ENCODE data around the gene HENMT1. TPM values are rescaled to one million over a fixed set of nuclear protein-coding genes. Genes with fewer than 3 reads are reported as not detected.
"Not testable (repeated sequence)": the region's sequence is repeated elsewhere in the genome, so short reads cannot be mapped to it uniquely, and the experiment has no call there.

The HENMT1 gene
- total RNA-seq, 6 experiments from 2014 or later = 0.18 to 1.2 (median 0.70) TPM

DNA sequence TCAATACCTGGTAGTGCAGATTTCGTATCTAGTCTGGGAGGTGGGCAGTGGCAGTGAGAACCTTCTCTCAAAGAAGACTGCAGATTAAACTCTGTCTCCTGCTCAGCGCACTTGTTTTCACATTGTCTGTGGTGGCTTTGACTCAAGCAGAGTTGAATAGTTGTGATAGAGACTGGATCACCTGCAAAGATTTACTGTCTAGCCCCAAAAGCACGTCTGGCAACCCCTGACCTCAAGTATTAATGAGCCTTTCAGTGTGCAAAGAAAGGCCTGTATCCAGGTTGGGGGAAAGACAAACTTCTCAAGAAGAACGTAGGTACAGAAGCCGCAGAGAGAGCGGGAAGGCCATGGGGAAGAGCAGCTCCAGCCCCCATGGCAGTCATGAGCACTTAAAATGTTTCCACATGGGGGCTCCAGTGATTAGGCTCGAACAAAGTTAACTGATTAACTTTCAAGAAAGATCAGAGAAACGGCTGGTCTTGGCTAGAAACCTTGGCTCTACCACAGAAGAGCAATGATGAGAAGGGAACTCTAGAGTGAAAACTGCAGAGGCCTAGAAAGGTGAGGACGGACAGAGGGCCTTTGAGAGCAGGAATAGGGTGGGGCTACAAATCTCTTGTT, 15.2 kb downstream of the HENMT1 start:
- intact Hi-C loops (cut with DNase I) = no loop called here
- no peak for DNase-seq
- ATAC-seq = no peak
- WGBS (ENCODE audit: insufficient coverage, low coverage, low lambda C conversion rate, missing lambda C conversion rate) = 68% methylated on average over 6 of the region's 9 CpGs
- peaks cover 0 to 12% (median 6%) of the 10 kb centered on the region in 4 donors for H3K4me1 ChIP-seq
- H3K27me3 ChIP-seq = no peaks in the 10 kb centered on the region
- no peak overlapping the region for H3K4me3 ChIP-seq
- H3K9me3 ChIP-seq = no peaks in the 10 kb centered on the region
- no peaks in the 10 kb centered on the region for H3K36me3 ChIP-seq
- TF ChIP-seq CTCF (IDR thresholded peaks at IDR 0.05) (no peak), POLR2A (IDR thresholded peaks at IDR 0.05) (no peak)
- H3K27ac ChIP-seq = peak overlapping the region; percentile 60 to 74 (median 72)

- peak overlapping the region in 2 of 3 donors; percentile 72 to 74 for H3K27ac ChIP-seq
- H3K9me3 ChIP-seq = no peaks in the 10 kb centered on the region
- 47% methylated on average over 7 of the region's 7 CpGs for WGBS (ENCODE audit: insufficient coverage, low coverage, low lambda C conversion rate, missing lambda C conversion rate)
- H3K4me3 ChIP-seq = no peak overlapping the region
- no peaks in the 10 kb centered on the region for H3K27me3 ChIP-seq
- DNase-seq = no peak
- intact Hi-C loops (cut with DNase I) = no loop called here
- H3K4me1 ChIP-seq = peaks cover 0 to 12% (median 6%) of the 10 kb centered on the region in 4 donors
- ATAC-seq = no peak
- TF ChIP-seq POLR2A (IDR thresholded peaks at IDR 0.05) (no peak), CTCF (IDR thresholded peaks at IDR 0.05) (no peak)
- no peaks in the 10 kb centered on the region for H3K36me3 ChIP-seq
Measured at GRCh38 chr1:108644984-108645383, 15.9 kb downstream of the HENMT1 start.

DNA sequence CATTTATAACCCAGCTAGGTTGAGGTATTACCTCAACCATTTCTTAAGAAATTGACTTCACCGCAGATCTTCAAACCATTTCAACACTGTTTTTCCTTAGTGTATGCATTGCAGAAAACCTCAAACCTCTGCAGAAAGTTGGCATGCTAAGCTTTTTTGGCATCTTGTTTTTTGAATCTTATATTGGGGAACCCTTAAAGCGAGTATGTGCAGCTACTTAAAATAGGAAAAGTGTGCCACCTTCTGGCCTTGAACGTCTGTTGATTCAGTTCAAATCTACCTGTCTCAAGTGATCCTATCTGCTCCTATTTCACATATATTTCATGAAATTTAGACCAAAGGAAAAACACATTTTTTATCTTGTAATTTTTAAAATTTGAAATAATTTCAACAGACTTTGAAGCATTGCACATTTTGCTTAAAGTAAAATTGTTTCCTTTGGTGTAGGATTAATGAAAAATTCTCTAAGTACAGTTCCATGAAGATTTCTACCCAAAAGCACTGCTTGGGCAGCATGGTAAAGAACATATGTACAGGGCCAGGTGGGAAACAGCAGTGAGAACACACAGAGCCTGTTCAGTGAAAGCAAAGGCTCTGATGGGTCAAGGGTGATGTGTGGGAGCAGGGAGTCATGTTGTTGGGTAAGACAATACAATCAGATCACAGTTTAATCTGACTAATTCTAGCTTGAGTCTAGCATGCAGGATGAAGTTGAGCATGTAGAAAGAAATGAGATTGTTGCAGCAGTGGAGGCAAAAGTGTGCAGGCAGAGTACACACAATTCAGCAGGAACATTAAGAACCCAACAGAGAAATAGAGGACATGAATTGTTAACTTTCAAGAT, 17.2 kb downstream of the HENMT1 start:
- TF ChIP-seq CTCF (IDR thresholded peaks at IDR 0.05) (peak; percentile 52 to 70 (median 60)), POLR2A (IDR thresholded peaks at IDR 0.05) (no peak)
- Histone ChIP-seq H3K36me3 (no peaks in the 10 kb centered on the region), H3K9me3 (no peaks in the 10 kb centered on the region), H3K4me3 (no peak overlapping the region), H3K4me1 (peaks cover 0 to 12% (median 6%) of the 10 kb centered on the region in 4 donors), H3K27me3 (no peaks in the 10 kb centered on the region), H3K27ac (no peak overlapping the region)
- no peak for DNase-seq
- peak; percentile 52 to 65 (median 58) for ATAC-seq
- WGBS (ENCODE audit: insufficient coverage, low coverage, low lambda C conversion rate, missing lambda C conversion rate) = 23% methylated on average over 3 of the region's 3 CpGs
- intact Hi-C loops (cut with DNase I) = no loop called here

DNA sequence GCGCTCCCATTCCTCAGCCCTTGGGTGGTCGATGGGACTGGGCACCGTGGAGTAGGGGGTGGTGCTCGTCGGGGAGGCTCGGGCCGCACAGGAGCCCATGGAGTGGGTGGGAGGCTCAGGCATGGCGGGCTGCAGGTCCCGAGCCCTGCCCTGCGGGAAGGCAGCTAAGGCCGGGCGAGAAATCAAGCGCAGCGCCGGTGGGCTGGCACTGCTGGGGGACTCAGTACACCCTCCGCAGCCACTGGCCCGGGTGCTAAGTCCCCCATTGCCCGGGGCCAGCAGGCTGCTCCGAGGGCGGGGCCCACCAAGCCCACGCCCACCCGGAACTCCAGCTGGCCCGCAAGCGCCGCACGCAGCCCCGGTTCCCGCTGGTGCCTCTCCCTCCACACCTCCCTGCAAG, 20.0 kb downstream of the HENMT1 start:
- intact Hi-C loops (cut with DNase I); H3K36me3 ChIP-seq; H3K4me1 ChIP-seq; H3K9me3 ChIP-seq; H3K4me3 ChIP-seq; ATAC-seq; H3K27me3 ChIP-seq; H3K27ac ChIP-seq; DNase-seq: not testable (repeated sequence)
- 95% methylated on average over 4 of the region's 28 CpGs for WGBS (ENCODE audit: insufficient coverage, low coverage, low lambda C conversion rate, missing lambda C conversion rate)
